T-helper 2 cell (primary cell): ENCODE measurements around the gene ZNF207.
"Not testable (repeated sequence)": the region's sequence is repeated elsewhere in the genome, so short reads cannot be mapped to it uniquely, and the experiment has no call there.

Experiments
- DNase-seq, 5 experiments: peaks; one replicate each; pipeline versions ENCODE4 v3.0.0 to v3.0.0-alpha.2; 2012 to 2022

ZNF207 gene

GRCh38 chr17:32388613-32389459 is 38.9 kb downstream of the ZNF207 start:
- no peak for DNase-seq

- no peak for DNase-seq
These were observed 43.9 kb downstream of the ZNF207 start for GRCh38 chr17:32393904-32394303.

DNA sequence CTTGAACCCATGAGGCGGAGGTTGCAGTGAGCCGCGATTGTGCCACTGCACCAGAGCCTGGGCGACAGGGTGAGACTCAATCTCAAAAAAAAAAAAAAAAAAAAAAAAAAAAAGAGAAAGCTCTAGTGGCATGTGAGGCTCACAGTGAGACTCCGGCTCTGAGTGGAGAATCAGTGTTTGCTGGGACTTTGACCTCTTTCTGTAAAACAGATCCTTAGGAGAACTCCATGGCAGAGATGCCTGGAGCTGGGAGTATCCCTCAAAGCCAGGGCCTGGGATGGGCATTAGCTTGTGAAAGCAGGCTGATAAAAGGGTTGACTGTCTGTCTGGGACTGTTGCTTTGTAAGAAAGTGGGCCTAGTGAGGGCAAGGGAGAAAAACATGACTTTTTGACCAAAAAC is 46.4 kb downstream of the ZNF207 start:
- no peak for DNase-seq

GRCh38 chr17:32398946-32399345 is 49.0 kb downstream of the ZNF207 start:
- DNase-seq, result no peak

GRCh38 chr17:32410085-32410484 is 60.1 kb downstream of the ZNF207 start:
- DNase-seq, result not testable (repeated sequence)

DNA sequence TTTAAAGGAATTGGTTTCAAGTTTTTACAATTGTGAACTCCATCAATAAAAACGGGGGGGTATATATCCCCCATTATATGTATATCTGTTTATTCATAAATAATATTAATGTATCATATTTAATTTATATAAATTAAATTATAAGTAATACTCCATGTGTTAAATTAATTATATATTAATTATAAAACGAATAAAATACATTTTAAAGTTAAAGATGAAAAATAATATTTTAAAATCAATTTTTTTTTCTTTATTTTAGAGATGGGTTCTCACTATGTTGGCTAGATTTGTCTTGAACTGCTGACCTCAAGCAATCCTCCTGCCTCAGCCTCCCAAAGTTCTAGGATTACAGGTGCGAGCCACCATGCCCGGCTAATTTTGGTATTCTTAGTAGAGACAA is 76.9 kb downstream of the ZNF207 start:
- no peak for DNase-seq

GRCh38 chr17:32429598-32429997 is 79.6 kb downstream of the ZNF207 start:
- no peak for DNase-seq
